Activated CD4-positive, alpha-beta memory T cell treated with anti-CD3 and anti-CD28 coated beads for 36 hours (primary cell): ENCODE results near the gene ARFGAP3. TPM values are rescaled to one million over a fixed set of nuclear protein-coding genes. Genes with fewer than 3 reads are reported as not detected.

Experiments
- CTCF ChIA-PET: fragments of 350-600 bp; sonication (Branson Sonifier 250); formaldehyde crosslinking; loops from one replicate; lab custom pipeline; 2021; ENCODE audit warnings: antibody characterized with exemption, inconsistent platforms; lab: Charles Lee
- POLR2A ChIA-PET: fragments of 350-600 bp; sonication (Branson Sonifier 250); formaldehyde crosslinking; loops from one replicate; lab custom pipeline; 2021; ENCODE audit warnings: antibody characterized with exemption; lab: Charles Lee
- DNase-seq: peaks from one replicate; pipeline ENCODE4 v3.0.0-alpha.2; 2020
- H3K27ac Mint-ChIP-seq: one replicate; pipeline ENCODE4 v1.8.0; 2021; ENCODE audit warnings: mixed read lengths
- H3K27me3 Mint-ChIP-seq: one replicate; pipeline ENCODE4 v1.8.0; 2021; ENCODE audit warnings: mixed read lengths
- H3K36me3 Mint-ChIP-seq: one replicate; pipeline ENCODE4 v1.8.0; 2021; ENCODE audit warnings: mixed read lengths
- H3K4me1 Mint-ChIP-seq: one replicate; pipeline ENCODE4 v1.8.0; 2021; ENCODE audit warnings: low read depth, mixed read lengths
- H3K4me3 Mint-ChIP-seq: one replicate; pipeline ENCODE4 v1.8.0; 2021; ENCODE audit warnings: mild to moderate bottlenecking, mixed read lengths
- H3K9me3 Mint-ChIP-seq: one replicate; pipeline ENCODE4 v1.8.0; 2021; ENCODE audit warnings: mixed read lengths
- intact Hi-C: fragments of 100-400 bp; cut with micrococcal nuclease; formaldehyde crosslinking; loops from one replicate; pipeline ENCODE4 v1.15.1; 2023
- total RNA-seq, 2 experiments: library from RNA; stranded (reverse); gene quantifications; one replicate each; pipeline ENCODE4 v1.2.3, GENCODE V29; 2021

Gene ARFGAP3
- total RNA-seq, 2 experiments from 2014 or later: 40.6 to 45.5 TPM

- no peak for DNase-seq
- Mint-ChIP-seq H3K4me1 (no peaks in the 10 kb centered on the region), H3K27ac (no peak overlapping the region), H3K9me3 (no peaks in the 10 kb centered on the region), H3K27me3 (peaks cover 2% of the 10 kb centered on the region), H3K4me3 (no peak overlapping the region), H3K36me3 (no peaks in the 10 kb centered on the region)
- ChIA-PET POLR2A (no interaction called here), CTCF (no interaction called here)
- intact Hi-C loops: no loop called here
These were observed 109.2 kb downstream of the ARFGAP3 start for GRCh38 chr22:42747701-42748513.

Other genes with a start within 250 kb of the ARFGAP3 start
- gene POLDIP3, start 242.4 kb downstream of the ARFGAP3 start, total RNA-seq: 10 to 100 TPM; 64.6 to 75.3 TPM
- under 1 TPM; 0.38 to 0.51 TPM for gene ATP5MGL, start 216.7 kb downstream of the ARFGAP3 start, total RNA-seq
- gene CYB5R3, start 207.9 kb downstream of the ARFGAP3 start, total RNA-seq: 10 to 100 TPM; 73.7 to 77.6 TPM
- gene A4GALT, start 136.4 kb downstream of the ARFGAP3 start, total RNA-seq: not detected
- gene PACSIN2, start 157.9 kb upstream of the ARFGAP3 start, total RNA-seq: 10 to 100 TPM; 35.0 to 35.9 TPM
- gene TTLL1, start 232.1 kb upstream of the ARFGAP3 start, total RNA-seq: 1 to 10 TPM; 6.1 to 6.7 TPM